ENCODE data around the gene DNASE1L2. TPM values are rescaled to one million over a fixed set of nuclear protein-coding genes. Genes with fewer than 3 reads are reported as not detected.

Gene DNASE1L2
- total and polyA plus RNA-seq, 2 of the 4 experiments (the other 2 are of a cell fraction): 0.18 to 0.75 TPM

DNA sequence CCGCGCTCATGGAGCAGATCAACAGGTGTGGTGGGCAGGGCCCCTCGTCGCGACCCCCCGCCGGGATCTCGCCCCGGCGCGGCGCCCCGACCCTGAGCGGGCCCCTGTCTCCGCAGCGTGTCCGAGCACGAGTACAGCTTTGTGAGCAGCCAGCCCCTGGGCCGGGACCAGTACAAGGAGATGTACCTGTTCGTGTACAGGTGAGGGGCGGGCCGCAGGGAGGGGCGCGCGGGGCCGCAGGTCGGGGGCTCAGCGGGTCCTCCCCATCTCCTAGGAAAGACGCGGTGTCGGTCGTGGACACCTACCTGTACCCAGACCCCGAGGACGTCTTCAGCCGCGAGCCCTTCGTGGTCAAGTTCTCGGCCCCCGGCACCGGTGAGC lies 848 bp downstream of the DNASE1L2 start:
- no TSS peak for BruUV-seq (replicated peaks)

More for the DNA sequence above, 848 bp downstream of the DNASE1L2 start:
- ATAC-seq (ENCODE audit: low read depth): no peak
- 15% methylated on average over 14 of the region's 40 CpGs; no CpG with 5 or more reads in 1 of the 2 experiments for WGBS, 2 experiments (ENCODE audit: extremely low coverage in 2 of 2, insufficient read length in 1 of 2)
- Histone ChIP-seq H3K23ac (ENCODE audit: low read depth, low read length) (no peak overlapping the region), H3K27ac (ENCODE audit: insufficient read depth, low read length) (no peak overlapping the region), H2BK15ac (ENCODE audit: low read depth, low read length) (no peak overlapping the region), H3K9ac (ENCODE audit: low read depth, low read length) (no peak overlapping the region), H4K91ac (ENCODE audit: insufficient read depth, low read depth, low read length) (no peak overlapping the region), H3K4me3 (ENCODE audit: insufficient read depth, low read depth, low read length) (peak overlapping the region; percentile 6), H3K56ac (ENCODE audit: extremely low read depth, insufficient read depth, low read length) (no peak overlapping the region), H3K4me1 (ENCODE audit: control insufficient read depth, insufficient read depth, low read length) (peaks cover 5% of the 10 kb centered on the region; the same call in 1 of the 2 replicates), H3K9me3 (ENCODE audit: control insufficient read depth, insufficient read depth, low read length) (no peaks in the 10 kb centered on the region), H3K79me1 (ENCODE audit: low read depth in 1 of 2, low read length in 2 of 2) (no peaks in the 10 kb centered on the region), H2AFZ (replicated peaks; ENCODE audit: low read length, poor library complexity) (peak overlapping the region; percentile 43), H4K5ac (ENCODE audit: low read depth, low read length) (no peak overlapping the region), H3K27me3 (ENCODE audit: control insufficient read depth, insufficient read depth, low read length) (peaks cover 9% of the 10 kb centered on the region), H3K18ac (ENCODE audit: low read depth, low read length) (no peak overlapping the region), H3K36me3 (ENCODE audit: control insufficient read depth, insufficient read depth, low read length) (peaks cover 36% of the 10 kb centered on the region), H2BK5ac (ENCODE audit: low read depth, low read length, poor library complexity, severe bottlenecking) (no peak overlapping the region), H3K4ac (ENCODE audit: low read depth, low read length) (no peak overlapping the region), H2AK5ac (ENCODE audit: low read depth, low read length) (no peak overlapping the region), H4K8ac (ENCODE audit: low read depth in 2 of 2, low read length in 2 of 2) (no peak overlapping the region), H3K14ac (replicated peaks; ENCODE audit: low read depth, low read length) (no peak overlapping the region), H3K9me1 (ENCODE audit: insufficient read depth, low read length) (no peaks in the 10 kb centered on the region), H2AK9ac (replicated peaks; ENCODE audit: low read depth, low read length, poor library complexity) (peak overlapping the region; percentile 65), H2BK20ac (ENCODE audit: low read depth, low read length) (no peak overlapping the region), H2BK120ac (ENCODE audit: low read depth, low read length) (no peak overlapping the region), H3K4me2 (ENCODE audit: low read depth, low read length) (peak overlapping the region; percentile 68), H4K20me1 (ENCODE audit: insufficient read depth, low read length) (peaks cover 14% of the 10 kb centered on the region)
- TF ChIP-seq MAFK (IDR thresholded peaks at IDR 0.05; ENCODE audit: low read depth, low read length): no peak
- no peak for TF ChIP-seq USF2 (IDR thresholded peaks at IDR 0.05; ENCODE audit: low read depth, low read length)
- no peak for TF ChIP-seq SMC3 (IDR thresholded peaks at IDR 0.05; ENCODE audit: low read depth, low read length)
- no peak for TF ChIP-seq FOS (IDR thresholded peaks at IDR 0.05; ENCODE audit: low read depth, low read length)
- TF ChIP-seq RCOR1 (IDR thresholded peaks at IDR 0.05; ENCODE audit: insufficient replicate concordance, low read length): no peak
- TF ChIP-seq CEBPB (IDR thresholded peaks at IDR 0.05; ENCODE audit: low read depth, low read length): no peak
- TF ChIP-seq MXI1 (IDR thresholded peaks at IDR 0.05; ENCODE audit: borderline replicate concordance, low read depth, low read length): no peak
- TF ChIP-seq NFE2L2 (IDR thresholded peaks at IDR 0.05; ENCODE audit: low read depth, low read length): no peak
- TF ChIP-seq CHD1 (IDR thresholded peaks at IDR 0.05; ENCODE audit: low read depth, low read length): no peak
- TF ChIP-seq, protein P1, sequence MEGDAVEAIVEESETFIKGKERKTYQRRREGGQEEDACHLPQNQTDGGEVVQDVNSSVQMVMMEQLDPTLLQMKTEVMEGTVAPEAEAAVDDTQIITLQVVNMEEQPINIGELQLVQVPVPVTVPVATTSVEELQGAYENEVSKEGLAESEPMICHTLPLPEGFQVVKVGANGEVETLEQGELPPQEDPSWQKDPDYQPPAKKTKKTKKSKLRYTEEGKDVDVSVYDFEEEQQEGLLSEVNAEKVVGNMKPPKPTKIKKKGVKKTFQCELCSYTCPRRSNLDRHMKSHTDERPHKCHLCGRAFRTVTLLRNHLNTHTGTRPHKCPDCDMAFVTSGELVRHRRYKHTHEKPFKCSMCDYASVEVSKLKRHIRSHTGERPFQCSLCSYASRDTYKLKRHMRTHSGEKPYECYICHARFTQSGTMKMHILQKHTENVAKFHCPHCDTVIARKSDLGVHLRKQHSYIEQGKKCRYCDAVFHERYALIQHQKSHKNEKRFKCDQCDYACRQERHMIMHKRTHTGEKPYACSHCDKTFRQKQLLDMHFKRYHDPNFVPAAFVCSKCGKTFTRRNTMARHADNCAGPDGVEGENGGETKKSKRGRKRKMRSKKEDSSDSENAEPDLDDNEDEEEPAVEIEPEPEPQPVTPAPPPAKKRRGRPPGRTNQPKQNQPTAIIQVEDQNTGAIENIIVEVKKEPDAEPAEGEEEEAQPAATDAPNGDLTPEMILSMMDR (conservative IDR thresholded peaks at IDR 0.05; ENCODE audit: low read depth, low read length): no peak
- no peak for TF ChIP-seq POLR2A (IDR thresholded peaks at IDR 0.05; ENCODE audit: low read depth, low read length)
- TF ChIP-seq RFX5 (IDR thresholded peaks at IDR 0.05; ENCODE audit: low read depth, low read length): no peak
- TF ChIP-seq MAZ (IDR thresholded peaks at IDR 0.05; ENCODE audit: borderline replicate concordance, low read depth, low read length): no peak
- TF ChIP-seq RAD21 (IDR thresholded peaks at IDR 0.05; ENCODE audit: low read length): no peak
- POLR2A ChIA-PET (ENCODE audit: unreplicated experiment): no interaction called here
- dilution Hi-C loops (cut with HindIII; ENCODE audit: low sequenced_read_pairs, unreplicated experiment): no loop called here
- CTCF ChIA-PET: interaction anchor here (1.2 kb wide), 1 partner anchor 11 kb away, joined by 4 read pairs; no protein-coding TSS in a partner anchor
- intact Hi-C loops (cut with micrococcal nuclease): no loop called here
- no peak for DNase-seq
- in situ Hi-C loops (cut with MboI; ENCODE audit: low sequenced_read_pairs): no loop called here

Data from IMR-90 (cell line).